SK-N-MC (cell line): ENCODE measurements around the gene NRCAM.

Experiments
- EZH2 ChIP-seq: fragments of 200-600 bp; sonication (generic); IDR thresholded peaks from one replicate; pipeline ENCODE4 v1.6.1; 2017; ENCODE audit warnings: antibody characterized with exemption
- POLR2AphosphoS5 ChIP-seq: IDR thresholded peaks from 2 replicates; pipeline ENCODE4 v1.6.1; 2012; ENCODE audit warnings: mild to moderate bottlenecking, low read depth, low read length, borderline replicate concordance

DNA sequence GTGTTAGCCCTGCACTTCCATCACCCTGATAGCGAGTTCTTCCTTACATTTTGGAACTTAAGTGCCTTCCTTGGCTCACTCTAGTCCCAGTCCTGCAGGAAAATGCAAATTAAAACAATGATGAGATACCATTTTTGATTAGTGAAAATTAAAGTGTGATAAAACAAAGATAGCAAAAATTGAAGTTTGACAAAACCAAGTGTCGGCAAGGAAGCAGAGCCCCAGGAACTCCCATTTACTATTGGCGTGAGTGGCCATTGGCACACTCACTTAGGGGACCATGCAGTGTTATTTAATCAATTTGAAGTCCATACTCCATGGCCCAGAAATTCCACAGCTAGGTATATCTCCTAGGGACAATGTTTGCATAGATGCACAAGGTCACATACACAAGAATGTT, 354.5 kb downstream of the NRCAM start:
- TF ChIP-seq EZH2 (no peak), POLR2AphosphoS5 (no peak)
